Hepatocyte (in vitro differentiated cells): ENCODE data around the gene MYH16. TPM values are rescaled to one million over a fixed set of nuclear protein-coding genes. Genes with fewer than 3 reads are reported as not detected.
"Not testable (repeated sequence)": the region's sequence is repeated elsewhere in the genome, so short reads cannot be mapped to it uniquely, and the experiment has no call there.

ENCODE experiments used
- DNase-seq: peaks from one replicate; pipeline ENCODE4 v3.0.0-alpha.2; 2016; ENCODE audit warnings: low spot score
- H2AFZ ChIP-seq: fragments of 200-600 bp; sonication (generic); 2 replicates; pipeline ENCODE4 v1.6.0; 2016; ENCODE audit warnings: antibody characterized with exemption, mild to moderate bottlenecking
- H3K27ac ChIP-seq: fragments of 200-600 bp; sonication (generic); 2 replicates; pipeline ENCODE4 v1.5.1; 2016; ENCODE audit warnings: mild to moderate bottlenecking
- H3K27me3 ChIP-seq: fragments of 200-600 bp; sonication (generic); 2 replicates; pipeline ENCODE4 v1.6.1; 2016
- H3K36me3 ChIP-seq: fragments of 200-600 bp; sonication (generic); replicated peaks from 2 replicates; pipeline ENCODE4 v1.5.1; 2016; ENCODE audit warnings: low read depth; ENCODE audit not compliant: insufficient read depth
- H3K4me1 ChIP-seq: fragments of 200-600 bp; sonication (generic); 2 replicates; pipeline ENCODE4 v1.5.1; 2016; ENCODE audit warnings: mild to moderate bottlenecking, moderate library complexity; ENCODE audit not compliant: insufficient read depth
- H3K4me2 ChIP-seq: fragments of 200-600 bp; sonication (generic); 2 replicates; pipeline ENCODE4 v1.6.0; 2016
- H3K4me3 ChIP-seq: fragments of 200-600 bp; sonication (generic); 2 replicates; pipeline ENCODE4 v1.5.1; 2016; ENCODE audit warnings: mild to moderate bottlenecking
- H3K79me2 ChIP-seq: fragments of 200-600 bp; sonication (generic); 2 replicates; pipeline ENCODE4 v1.6.0; 2017; ENCODE audit warnings: mild to moderate bottlenecking
- H3K9me2 ChIP-seq: fragments of 200-600 bp; sonication (generic); replicated peaks from 2 replicates; pipeline ENCODE4 v1.6.0; 2017; ENCODE audit warnings: mild to moderate bottlenecking; ENCODE audit not compliant: insufficient read depth
- H3K9me3 ChIP-seq: fragments of 200-600 bp; sonication (generic); 2 replicates; pipeline ENCODE4 v1.5.1; 2016; ENCODE audit warnings: low read depth, mild to moderate bottlenecking
- H4K20me1 ChIP-seq: fragments of 200-600 bp; sonication (generic); 2 replicates; pipeline ENCODE4 v1.6.0; 2016; ENCODE audit warnings: mild to moderate bottlenecking; ENCODE audit not compliant: insufficient read depth, poor library complexity, severe bottlenecking
- EZH2 ChIP-seq: fragments of 200-600 bp; sonication (generic); IDR thresholded peaks from 2 replicates; pipeline ENCODE4 v1.6.1; 2016; ENCODE audit warnings: antibody characterized with exemption, mild to moderate bottlenecking, borderline replicate concordance
- EZH2phosphoT487 ChIP-seq: fragments of 200-600 bp; sonication (generic); IDR thresholded peaks from one replicate; pipeline ENCODE4 v1.6.1; 2018; ENCODE audit warnings: antibody characterized with exemption, mild to moderate bottlenecking, low read depth, moderate library complexity; ENCODE audit not compliant: unreplicated experiment, severe bottlenecking
- WGBS: methylation state at CpG from one replicate; pipeline ENCODE4 v1.1.6; 2016; ENCODE audit warnings: low lambda C conversion rate; ENCODE audit errors: missing lambda C conversion rate; 5-methylcytosine and 5-hydroxymethylcytosine counted together
- polyA plus RNA-seq: library from polyadenylated mRNA; unstranded; fragments of >200 nt; fragmentation: Nextera tagmentation; extraction: Ambion mirVana; gene quantifications from 2 replicates; pipeline ENCODE4 v1.2.1, GENCODE V29; 2016
- total RNA-seq: library from RNA; depleted of rRNA; stranded (reverse); fragments of >200 nt; gene quantifications from 2 replicates; pipeline ENCODE4 v1.2.3, GENCODE V29; 2014
- TF ChIP-seq, protein P1 (sequence below): fragments of 200-600 bp; sonication (generic); IDR thresholded peaks from 2 replicates; pipeline ENCODE4 v1.5.1; 2016; ENCODE audit warnings: antibody characterized with exemption, mild to moderate bottlenecking; ENCODE audit not compliant: poor library complexity

The MYH16 gene
- total and polyA plus RNA-seq, 2 experiments from 2014 or later = 0.13 TPM; not detected in 1

DNA sequence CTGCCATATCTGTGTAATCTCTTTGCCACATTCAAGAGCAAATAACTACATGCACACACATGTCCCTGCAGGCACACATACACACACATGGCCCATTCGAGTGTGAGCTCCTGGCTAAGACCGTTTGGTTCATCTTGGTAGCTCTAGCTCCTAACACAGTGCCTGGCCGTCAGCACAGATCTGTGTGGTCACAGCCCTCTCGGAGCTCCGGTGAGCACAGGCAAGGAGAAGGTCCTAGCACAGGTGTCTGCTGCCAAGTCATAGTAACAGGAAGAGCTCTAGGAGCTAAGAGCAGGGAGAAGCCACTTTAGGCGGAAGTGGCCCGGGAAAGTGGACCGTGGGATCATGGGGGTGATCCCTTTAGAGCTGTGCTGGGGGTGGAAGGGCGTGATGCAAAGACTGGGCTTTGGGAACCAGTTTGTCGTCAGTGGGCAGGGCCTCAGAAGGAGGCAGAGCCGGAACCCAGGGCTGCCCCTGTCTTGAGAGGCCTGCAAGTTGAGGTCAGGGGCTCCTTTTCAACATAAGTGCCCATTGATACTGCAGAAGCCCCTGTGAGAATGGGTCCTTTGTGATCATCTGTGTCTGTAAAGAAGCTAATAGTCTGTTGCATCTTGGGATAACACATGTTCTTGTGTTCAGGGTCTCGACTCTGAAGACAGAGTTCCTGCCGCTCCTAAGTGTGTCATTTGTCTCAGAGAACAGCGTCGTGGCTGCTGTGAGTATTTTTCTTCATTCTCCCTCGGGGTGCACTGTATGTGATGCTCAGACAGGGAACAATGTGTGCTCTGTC lies 85.3 kb downstream of the MYH16 start:
- Histone ChIP-seq H3K4me1 (no peaks in the 10 kb centered on the region), H2AFZ (no peak overlapping the region), H3K9me3 (no peaks in the 10 kb centered on the region), H3K4me3 (no peak overlapping the region), H3K4me2 (no peak overlapping the region), H3K36me3 (no peaks in the 10 kb centered on the region), H3K79me2 (no peaks in the 10 kb centered on the region), H3K9me2 (no peaks in the 10 kb centered on the region), H4K20me1 (no peaks in the 10 kb centered on the region), H3K27ac (no peak overlapping the region), H3K27me3 (no peaks in the 10 kb centered on the region)
- DNase-seq = no peak
- WGBS = 96% methylated on average over 16 of the region's 16 CpGs
- TF ChIP-seq, protein P1, sequence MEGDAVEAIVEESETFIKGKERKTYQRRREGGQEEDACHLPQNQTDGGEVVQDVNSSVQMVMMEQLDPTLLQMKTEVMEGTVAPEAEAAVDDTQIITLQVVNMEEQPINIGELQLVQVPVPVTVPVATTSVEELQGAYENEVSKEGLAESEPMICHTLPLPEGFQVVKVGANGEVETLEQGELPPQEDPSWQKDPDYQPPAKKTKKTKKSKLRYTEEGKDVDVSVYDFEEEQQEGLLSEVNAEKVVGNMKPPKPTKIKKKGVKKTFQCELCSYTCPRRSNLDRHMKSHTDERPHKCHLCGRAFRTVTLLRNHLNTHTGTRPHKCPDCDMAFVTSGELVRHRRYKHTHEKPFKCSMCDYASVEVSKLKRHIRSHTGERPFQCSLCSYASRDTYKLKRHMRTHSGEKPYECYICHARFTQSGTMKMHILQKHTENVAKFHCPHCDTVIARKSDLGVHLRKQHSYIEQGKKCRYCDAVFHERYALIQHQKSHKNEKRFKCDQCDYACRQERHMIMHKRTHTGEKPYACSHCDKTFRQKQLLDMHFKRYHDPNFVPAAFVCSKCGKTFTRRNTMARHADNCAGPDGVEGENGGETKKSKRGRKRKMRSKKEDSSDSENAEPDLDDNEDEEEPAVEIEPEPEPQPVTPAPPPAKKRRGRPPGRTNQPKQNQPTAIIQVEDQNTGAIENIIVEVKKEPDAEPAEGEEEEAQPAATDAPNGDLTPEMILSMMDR = no peak
- TF ChIP-seq EZH2 (no peak), EZH2phosphoT487 (no peak)

DNA sequence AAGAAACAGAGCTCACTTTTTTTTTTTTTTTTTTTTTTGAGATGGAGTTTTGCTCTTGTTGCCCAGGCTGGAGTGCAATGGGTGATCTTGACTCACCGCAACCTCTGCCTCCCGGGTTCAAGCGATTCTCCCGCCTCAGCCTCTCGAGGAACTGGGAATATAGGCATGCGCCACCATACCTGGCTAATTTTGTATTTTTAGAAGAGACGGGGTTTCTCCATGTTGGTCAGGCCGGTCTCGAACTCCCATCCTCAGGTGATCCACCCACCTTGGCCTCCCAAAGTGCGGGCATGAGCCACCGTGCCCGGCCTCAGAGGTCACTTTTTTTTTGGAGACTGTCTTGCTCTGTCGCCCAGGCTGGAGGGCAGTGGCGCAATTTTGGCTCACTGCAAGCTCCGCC lies 85.9 kb downstream of the MYH16 start:
- H3K79me2 ChIP-seq, H3K9me3 ChIP-seq, H3K27ac ChIP-seq, DNase-seq, H3K4me3 ChIP-seq, H3K4me2 ChIP-seq, H2AFZ ChIP-seq, H3K27me3 ChIP-seq, H3K36me3 ChIP-seq, H3K9me2 ChIP-seq, H4K20me1 ChIP-seq, H3K4me1 ChIP-seq: not testable (repeated sequence)
- WGBS = 95% methylated on average over 15 of the region's 15 CpGs

DNA sequence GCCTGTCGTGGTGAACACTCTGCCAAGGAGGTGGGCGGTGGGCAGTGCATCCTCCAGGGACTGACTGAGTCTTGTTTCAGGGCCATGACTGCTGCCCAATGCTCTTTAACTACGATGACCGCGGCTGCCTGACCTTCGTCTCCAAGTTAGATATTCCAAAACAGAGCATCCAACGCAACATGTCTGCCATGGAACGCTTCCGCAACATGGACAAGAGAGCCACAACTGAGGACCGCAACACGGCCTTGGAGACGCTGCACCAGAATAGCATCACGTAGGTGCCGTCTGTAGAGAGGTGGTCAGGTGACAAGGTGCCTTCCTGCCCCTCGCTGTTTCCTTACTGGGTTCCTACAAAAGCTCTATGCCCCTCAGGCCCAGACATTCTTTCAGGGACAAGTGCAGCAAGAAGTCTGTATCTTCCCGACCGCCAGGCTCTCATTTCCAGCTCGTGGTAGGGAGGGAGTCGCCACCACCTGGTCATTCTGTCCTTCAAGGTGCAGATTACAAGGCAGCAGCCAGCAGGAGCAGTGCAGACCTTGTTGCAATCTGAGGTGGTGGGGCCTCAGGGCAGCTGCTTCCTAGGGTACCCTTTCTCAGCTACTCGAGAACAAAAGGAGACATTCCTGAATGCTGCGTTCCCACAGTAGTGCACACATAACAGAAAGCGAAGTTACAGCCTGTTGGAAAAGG lies 87.0 kb downstream of the MYH16 start:
- TF ChIP-seq EZH2 (no peak), EZH2phosphoT487 (no peak)
- TF ChIP-seq, protein P1 = no peak
- H3K4me3 ChIP-seq = no peak overlapping the region

More for the DNA sequence above, 87.0 kb downstream of the MYH16 start:
- no peaks in the 10 kb centered on the region for H4K20me1 ChIP-seq
- H3K9me2 ChIP-seq = no peaks in the 10 kb centered on the region
- DNase-seq = no peak
- no peaks in the 10 kb centered on the region for H3K27me3 ChIP-seq
- no peaks in the 10 kb centered on the region for H3K36me3 ChIP-seq
- H3K79me2 ChIP-seq = no peaks in the 10 kb centered on the region
- no peak overlapping the region for H3K4me2 ChIP-seq
- no peak overlapping the region for H2AFZ ChIP-seq
- H3K9me3 ChIP-seq = no peaks in the 10 kb centered on the region
- WGBS = 90% methylated on average over 22 of the region's 22 CpGs
- H3K4me1 ChIP-seq = no peaks in the 10 kb centered on the region
- H3K27ac ChIP-seq = no peak overlapping the region

Other genes with a start within 250 kb of the MYH16 start
- 20.2 and 21.7 TPM in 2 replicates for gene SMURF1, start 128.7 kb upstream of the MYH16 start, total RNA-seq
- 12.4 and 13.4 TPM in 2 replicates for gene SMURF1, start 128.7 kb upstream of the MYH16 start, polyA plus RNA-seq
- gene KPNA7, start 64.7 kb upstream of the MYH16 start, total RNA-seq = 0.17 and 0.52 TPM in 2 replicates
- gene KPNA7, start 64.7 kb upstream of the MYH16 start, polyA plus RNA-seq = 0.66 and 0.76 TPM in 2 replicates
- 158 and 166 TPM in 2 replicates for gene ARPC1A, start 53.1 kb downstream of the MYH16 start, total RNA-seq
- gene ARPC1A, start 53.1 kb downstream of the MYH16 start, polyA plus RNA-seq = 190 and 194 TPM in 2 replicates
- 139 and 153 TPM in 2 replicates for gene ARPC1B, start 101.9 kb downstream of the MYH16 start, total RNA-seq
- gene ARPC1B, start 101.9 kb downstream of the MYH16 start, polyA plus RNA-seq = 199 and 205 TPM in 2 replicates
- 93.9 and 110 TPM in 2 replicates for gene PDAP1, start 135.8 kb downstream of the MYH16 start, total RNA-seq
- 52.6 and 76.5 TPM in 2 replicates for gene PDAP1, start 135.8 kb downstream of the MYH16 start, polyA plus RNA-seq
- 77.5 and 87.7 TPM in 2 replicates for gene BUD31, start 136.1 kb downstream of the MYH16 start, total RNA-seq
- gene BUD31, start 136.1 kb downstream of the MYH16 start, polyA plus RNA-seq = 233 and 235 TPM in 2 replicates
- 9.2 and 11.3 TPM in 2 replicates for gene PTCD1, start 166.0 kb downstream of the MYH16 start, total RNA-seq
- 7.0 and 10.8 TPM in 2 replicates for gene PTCD1, start 166.0 kb downstream of the MYH16 start, polyA plus RNA-seq
- gene CPSF4, start 166.1 kb downstream of the MYH16 start, total RNA-seq = 25.3 and 37.6 TPM in 2 replicates
- 35.1 and 41.1 TPM in 2 replicates for gene CPSF4, start 166.1 kb downstream of the MYH16 start, polyA plus RNA-seq
- 2,783 and 3,615 TPM in 2 replicates for gene ATP5MF, start 193.3 kb downstream of the MYH16 start, total RNA-seq
- 785 and 822 TPM in 2 replicates for gene ATP5MF, start 193.3 kb downstream of the MYH16 start, polyA plus RNA-seq
- 7.0 and 11.3 TPM in 2 replicates for gene ZNF789, start 200.1 kb downstream of the MYH16 start, total RNA-seq
- gene ZNF789, start 200.1 kb downstream of the MYH16 start, polyA plus RNA-seq = 5.5 and 8.1 TPM in 2 replicates
- gene ZNF394, start 227.4 kb downstream of the MYH16 start, total RNA-seq = 19.4 and 23.8 TPM in 2 replicates
- 17.2 and 18.4 TPM in 2 replicates for gene ZNF394, start 227.4 kb downstream of the MYH16 start, polyA plus RNA-seq
- 10.6 and 11.3 TPM in 2 replicates for gene ZKSCAN5, start 231.8 kb downstream of the MYH16 start, total RNA-seq
- 6.2 and 6.9 TPM in 2 replicates for gene ZKSCAN5, start 231.8 kb downstream of the MYH16 start, polyA plus RNA-seq